NCI-H526 (cell line): ENCODE results near the gene EIF4E2.

Experiments used
- DNase-seq, 2 experiments: peaks; one replicate each; lab custom pipeline; 2025; lab: John Stamatoyannopoulos, UW

EIF4E2 gene

GRCh38 chr2:232600053-232600773 lies 49.7 kb downstream of the EIF4E2 start:
- DNase-seq = no peak

- DNase-seq = no peak
Observed at GRCh38 chr2:232603283-232603682, 52.8 kb downstream of the EIF4E2 start.

GRCh38 chr2:232604535-232604934 lies 54.0 kb downstream of the EIF4E2 start:
- no peak for DNase-seq

GRCh38 chr2:232607011-232607410 lies 56.5 kb downstream of the EIF4E2 start:
- no peak for DNase-seq

- no peak for DNase-seq
Observed at GRCh38 chr2:232609607-232610006, 59.1 kb downstream of the EIF4E2 start.

- DNase-seq = no peak
Observed at GRCh38 chr2:232610081-232610480, 59.6 kb downstream of the EIF4E2 start.

- no peak for DNase-seq
Observed at GRCh38 chr2:232611061-232611460, 60.6 kb downstream of the EIF4E2 start.

- peak; percentile 89 to 91 for DNase-seq
Observed at GRCh38 chr2:232611559-232612218, 61.2 kb downstream of the EIF4E2 start.

- no peak for DNase-seq
Observed at GRCh38 chr2:232613538-232614134, 63.1 kb downstream of the EIF4E2 start.

- DNase-seq = no peak
Observed at GRCh38 chr2:232615339-232615738, 64.8 kb downstream of the EIF4E2 start.
